ENCODE results near the gene CCNJL.

GRCh38 chr5:160242145-160242544, 70.2 kb downstream of the CCNJL start:
- TF ChIP-seq, protein P1, sequence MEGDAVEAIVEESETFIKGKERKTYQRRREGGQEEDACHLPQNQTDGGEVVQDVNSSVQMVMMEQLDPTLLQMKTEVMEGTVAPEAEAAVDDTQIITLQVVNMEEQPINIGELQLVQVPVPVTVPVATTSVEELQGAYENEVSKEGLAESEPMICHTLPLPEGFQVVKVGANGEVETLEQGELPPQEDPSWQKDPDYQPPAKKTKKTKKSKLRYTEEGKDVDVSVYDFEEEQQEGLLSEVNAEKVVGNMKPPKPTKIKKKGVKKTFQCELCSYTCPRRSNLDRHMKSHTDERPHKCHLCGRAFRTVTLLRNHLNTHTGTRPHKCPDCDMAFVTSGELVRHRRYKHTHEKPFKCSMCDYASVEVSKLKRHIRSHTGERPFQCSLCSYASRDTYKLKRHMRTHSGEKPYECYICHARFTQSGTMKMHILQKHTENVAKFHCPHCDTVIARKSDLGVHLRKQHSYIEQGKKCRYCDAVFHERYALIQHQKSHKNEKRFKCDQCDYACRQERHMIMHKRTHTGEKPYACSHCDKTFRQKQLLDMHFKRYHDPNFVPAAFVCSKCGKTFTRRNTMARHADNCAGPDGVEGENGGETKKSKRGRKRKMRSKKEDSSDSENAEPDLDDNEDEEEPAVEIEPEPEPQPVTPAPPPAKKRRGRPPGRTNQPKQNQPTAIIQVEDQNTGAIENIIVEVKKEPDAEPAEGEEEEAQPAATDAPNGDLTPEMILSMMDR (IDR thresholded peaks at IDR 0.05) = no peak
- TF ChIP-seq POLR2A (IDR thresholded peaks at IDR 0.05) = no peak
